Mammary epithelial cell (primary cell): Measurements from ENCODE around the gene SLC24A3.

Source experiments
- EZH2 ChIP-seq: IDR thresholded peaks from 2 replicates; pipeline ENCODE4 v1.6.1; 2012; ENCODE audit warnings: low read length, inconsistent platforms, borderline replicate concordance
- TF ChIP-seq, protein P1 (sequence below), 2 donors: IDR thresholded peaks in 1 of 2; conservative IDR thresholded peaks in 1 of 2; 2 replicates each; pipeline ENCODE4 v1.5.1; 2011 to 2012; ENCODE audit warnings: inconsistent platforms in 2 of 2, low read length in 2 of 2, mild to moderate bottlenecking in 2 of 2, control low read depth in 1 of 2, low read depth in 1 of 2; ENCODE audit not compliant: insufficient read depth in 1 of 2; ENCODE audit errors: extremely low read depth in 1 of 2

GRCh38 chr20:19232997-19233794 lies 20.8 kb downstream of the SLC24A3 start:
- TF ChIP-seq, protein P1, sequence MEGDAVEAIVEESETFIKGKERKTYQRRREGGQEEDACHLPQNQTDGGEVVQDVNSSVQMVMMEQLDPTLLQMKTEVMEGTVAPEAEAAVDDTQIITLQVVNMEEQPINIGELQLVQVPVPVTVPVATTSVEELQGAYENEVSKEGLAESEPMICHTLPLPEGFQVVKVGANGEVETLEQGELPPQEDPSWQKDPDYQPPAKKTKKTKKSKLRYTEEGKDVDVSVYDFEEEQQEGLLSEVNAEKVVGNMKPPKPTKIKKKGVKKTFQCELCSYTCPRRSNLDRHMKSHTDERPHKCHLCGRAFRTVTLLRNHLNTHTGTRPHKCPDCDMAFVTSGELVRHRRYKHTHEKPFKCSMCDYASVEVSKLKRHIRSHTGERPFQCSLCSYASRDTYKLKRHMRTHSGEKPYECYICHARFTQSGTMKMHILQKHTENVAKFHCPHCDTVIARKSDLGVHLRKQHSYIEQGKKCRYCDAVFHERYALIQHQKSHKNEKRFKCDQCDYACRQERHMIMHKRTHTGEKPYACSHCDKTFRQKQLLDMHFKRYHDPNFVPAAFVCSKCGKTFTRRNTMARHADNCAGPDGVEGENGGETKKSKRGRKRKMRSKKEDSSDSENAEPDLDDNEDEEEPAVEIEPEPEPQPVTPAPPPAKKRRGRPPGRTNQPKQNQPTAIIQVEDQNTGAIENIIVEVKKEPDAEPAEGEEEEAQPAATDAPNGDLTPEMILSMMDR (conservative IDR thresholded peaks at IDR 0.05 in 1 of 2, IDR thresholded peaks at IDR 0.05 in 1 of 2; ENCODE audit: extremely low read depth in 1 of 2, insufficient read depth in 1 of 2, low read depth in 1 of 2, low read length in 2 of 2) = no peak
- no peak for TF ChIP-seq EZH2
